ENCODE data around the gene UGCG. TPM values are rescaled to one million over a fixed set of nuclear protein-coding genes. Genes with fewer than 3 reads are reported as not detected.

UGCG gene
- total and polyA plus RNA-seq, 10 of the 15 experiments (the other 5 are each of a cell fraction or from before 2014, with no cell fraction given) = 21.7 to 96.6 (median 48.9) TPM

DNA sequence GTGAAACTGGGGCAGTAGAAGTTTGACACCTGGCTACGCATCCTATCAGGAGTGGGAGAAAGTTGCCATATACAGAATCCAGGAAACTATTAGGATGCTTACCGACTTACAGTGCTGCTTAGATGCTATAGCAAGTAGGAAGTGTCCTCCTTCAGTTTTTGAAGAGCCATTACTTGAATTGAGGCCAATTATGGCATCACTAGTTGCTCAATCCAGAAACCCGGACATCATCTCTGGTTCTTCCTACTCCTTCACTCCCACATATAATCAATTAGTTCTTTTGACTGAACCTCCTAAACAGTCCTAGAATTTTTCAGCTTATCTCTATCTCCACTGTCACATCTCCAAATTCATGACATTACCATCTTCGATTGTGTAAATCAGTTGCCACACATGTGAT is 41.8 kb upstream of the UGCG start:
- in situ Hi-C loops (cut with MboI) (no loop called here), intact Hi-C loops (cut with micrococcal nuclease; ENCODE audit: unreplicated experiment) (no loop called here)
- H3K79me2 ChIP-seq (ENCODE audit: control insufficient read depth, insufficient read depth, low read length) = no peaks in the 10 kb centered on the region
- no peaks in the 10 kb centered on the region for H3K27me3 ChIP-seq (replicated peaks in 1 of 2; ENCODE audit: control insufficient read depth in 2 of 2, insufficient read depth in 2 of 2, low read length in 1 of 2)
- no peaks in the 10 kb centered on the region for H3K4me1 ChIP-seq (ENCODE audit: control insufficient read depth, insufficient read depth, low read length)
- H3K36me3 ChIP-seq (ENCODE audit: control insufficient read depth in 2 of 2, insufficient read depth in 2 of 2, low read length in 1 of 2) = no peaks in the 10 kb centered on the region
- H3K4me2 ChIP-seq (ENCODE audit: control insufficient read depth, insufficient read depth) = no peak overlapping the region
- POLR2A ChIA-PET = no interaction called here
- no peak overlapping the region for H3K27ac ChIP-seq (ENCODE audit: control insufficient read depth, insufficient read depth)
- no peak overlapping the region for H3K4me3 ChIP-seq
- no peak overlapping the region for H3K9ac ChIP-seq (ENCODE audit: control insufficient read depth, insufficient read depth, low read length)
- no peaks in the 10 kb centered on the region; the same call in 2 of the 3 replicates for H3K9me3 ChIP-seq (replicated peaks; ENCODE audit: control insufficient read depth, insufficient read depth, low read length)
- BruUV-seq (replicated peaks) = no TSS peak
- ATAC-seq (no peak), FAIRE-seq (no peak), DNase-seq (ENCODE audit: low read depth, low spot score) (no peak)
- TF ChIP-seq PAX8 (IDR thresholded peaks at IDR 0.05) = no peak
- no peak for TF ChIP-seq POLR2AphosphoS2 (IDR thresholded peaks at IDR 0.05; ENCODE audit: low read depth, low read length)
- no peak for TF ChIP-seq MYC (IDR thresholded peaks at IDR 0.05; ENCODE audit: insufficient read depth, insufficient read length, insufficient replicate concordance, low read length, severe bottlenecking)
- no peak for TF ChIP-seq FOXM1 (IDR thresholded peaks at IDR 0.05; ENCODE audit: low read depth, low read length)
- TF ChIP-seq NR2C1 (IDR thresholded peaks at IDR 0.05) = no peak
- no peak for TF ChIP-seq JUNB (IDR thresholded peaks at IDR 0.05)
- TF ChIP-seq SIX5 (IDR thresholded peaks at IDR 0.05; ENCODE audit: low read depth, low read length, severe bottlenecking) = no peak
- TF ChIP-seq BRCA1 (IDR thresholded peaks at IDR 0.05; ENCODE audit: low read depth, low read length) = no peak
- TF ChIP-seq, protein P1, sequence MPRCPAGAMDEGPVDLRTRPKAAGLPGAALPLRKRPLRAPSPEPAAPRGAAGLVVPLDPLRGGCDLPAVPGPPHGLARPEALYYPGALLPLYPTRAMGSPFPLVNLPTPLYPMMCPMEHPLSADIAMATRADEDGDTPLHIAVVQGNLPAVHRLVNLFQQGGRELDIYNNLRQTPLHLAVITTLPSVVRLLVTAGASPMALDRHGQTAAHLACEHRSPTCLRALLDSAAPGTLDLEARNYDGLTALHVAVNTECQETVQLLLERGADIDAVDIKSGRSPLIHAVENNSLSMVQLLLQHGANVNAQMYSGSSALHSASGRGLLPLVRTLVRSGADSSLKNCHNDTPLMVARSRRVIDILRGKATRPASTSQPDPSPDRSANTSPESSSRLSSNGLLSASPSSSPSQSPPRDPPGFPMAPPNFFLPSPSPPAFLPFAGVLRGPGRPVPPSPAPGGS (IDR thresholded peaks at IDR 0.05; ENCODE audit: borderline replicate concordance, insufficient read depth, low read depth, low read length, poor library complexity, severe bottlenecking) = no peak
- no peak for TF ChIP-seq NBN (IDR thresholded peaks at IDR 0.05)
- no peak for TF ChIP-seq POLR2A (IDR thresholded peaks at IDR 0.05; ENCODE audit: low read depth, low read length)
- H4K20me1 ChIP-seq (ENCODE audit: control insufficient read depth, insufficient read depth) = no peaks in the 10 kb centered on the region
- RAD21 ChIA-PET (ENCODE audit: unreplicated experiment) = no interaction called here
- no peak overlapping the region for H2AFZ ChIP-seq (ENCODE audit: control insufficient read depth, low read depth, low read length)
- CTCF ChIA-PET = no interaction called here
- 70% methylated on average over 4 of the region's 4 CpGs for WGBS (ENCODE audit: insufficient coverage, insufficient replicate concordance, low lambda C conversion rate, missing lambda C conversion rate)
- SMC1A ChIA-PET (ENCODE audit: uncharacterized antibody, unreplicated experiment) = no interaction called here

Data from GM12878 (cell line).